ENCODE data around the gene MASP1.
"Not testable (repeated sequence)": the region's sequence is repeated elsewhere in the genome, so short reads cannot be mapped to it uniquely, and the experiment has no call there.

MASP1 gene

GRCh38 chr3:187238835-187239234, 52.7 kb downstream of the MASP1 start:
- not testable (repeated sequence) for H3K27me3 ChIP-seq (ENCODE audit: control insufficient read depth, insufficient read depth, low read length); H3K9me3 ChIP-seq (ENCODE audit: control insufficient read depth, low read depth, low read length); H3K4me3 ChIP-seq (ENCODE audit: low read length); H3K4me1 ChIP-seq (ENCODE audit: control insufficient read depth, low read depth, low read length); H3K9ac ChIP-seq (ENCODE audit: low read length); H3K36me3 ChIP-seq (ENCODE audit: control insufficient read depth, low read depth, low read length); H3K27ac ChIP-seq (ENCODE audit: low read length)

- Histone ChIP-seq H3K4me1 (ENCODE audit: control insufficient read depth, low read depth, low read length) (no peaks in the 10 kb centered on the region), H3K27ac (ENCODE audit: low read length) (no peak overlapping the region), H3K36me3 (ENCODE audit: control insufficient read depth, low read depth, low read length) (no peaks in the 10 kb centered on the region), H3K4me3 (ENCODE audit: low read length) (no peak overlapping the region), H3K9ac (ENCODE audit: low read length) (no peak overlapping the region), H3K27me3 (ENCODE audit: control insufficient read depth, insufficient read depth, low read length) (no peaks in the 10 kb centered on the region), H3K9me3 (ENCODE audit: control insufficient read depth, low read depth, low read length) (no peaks in the 10 kb centered on the region)
Observed at GRCh38 chr3:187238239-187238638, 53.3 kb downstream of the MASP1 start.

GRCh38 chr3:187237741-187238140, 53.8 kb downstream of the MASP1 start:
- no peaks in the 10 kb centered on the region for H3K4me1 ChIP-seq (ENCODE audit: control insufficient read depth, low read depth, low read length)
- H3K27ac ChIP-seq (ENCODE audit: low read length), result no peak overlapping the region
- H3K4me3 ChIP-seq (ENCODE audit: low read length), result no peak overlapping the region
- H3K36me3 ChIP-seq (ENCODE audit: control insufficient read depth, low read depth, low read length), result no peaks in the 10 kb centered on the region
- no peaks in the 10 kb centered on the region for H3K9me3 ChIP-seq (ENCODE audit: control insufficient read depth, low read depth, low read length)
- no peak overlapping the region for H3K9ac ChIP-seq (ENCODE audit: low read length)
- H3K27me3 ChIP-seq (ENCODE audit: control insufficient read depth, insufficient read depth, low read length), result no peaks in the 10 kb centered on the region

- H3K27me3 ChIP-seq (ENCODE audit: control insufficient read depth, insufficient read depth, low read length), result no peaks in the 10 kb centered on the region
- no peak overlapping the region for H3K9ac ChIP-seq (ENCODE audit: low read length)
- H3K4me1 ChIP-seq (ENCODE audit: control insufficient read depth, low read depth, low read length), result no peaks in the 10 kb centered on the region
- no peak overlapping the region for H3K4me3 ChIP-seq (ENCODE audit: low read length)
- no peaks in the 10 kb centered on the region for H3K36me3 ChIP-seq (ENCODE audit: control insufficient read depth, low read depth, low read length)
- H3K9me3 ChIP-seq (ENCODE audit: control insufficient read depth, low read depth, low read length), result no peaks in the 10 kb centered on the region
- H3K27ac ChIP-seq (ENCODE audit: low read length), result no peak overlapping the region
Observed at GRCh38 chr3:187236962-187237361, 54.6 kb downstream of the MASP1 start.

GRCh38 chr3:187230011-187230410, 61.5 kb downstream of the MASP1 start:
- no peaks in the 10 kb centered on the region for H3K4me1 ChIP-seq (ENCODE audit: control insufficient read depth, low read depth, low read length)
- H3K9me3 ChIP-seq (ENCODE audit: control insufficient read depth, low read depth, low read length), result no peaks in the 10 kb centered on the region
- no peak overlapping the region for H3K4me3 ChIP-seq (ENCODE audit: low read length)
- H3K9ac ChIP-seq (ENCODE audit: low read length), result no peak overlapping the region
- no peaks in the 10 kb centered on the region for H3K36me3 ChIP-seq (ENCODE audit: control insufficient read depth, low read depth, low read length)
- no peaks in the 10 kb centered on the region for H3K27me3 ChIP-seq (ENCODE audit: control insufficient read depth, insufficient read depth, low read length)
- no peak overlapping the region for H3K27ac ChIP-seq (ENCODE audit: low read length)

GRCh38 chr3:187228740-187229139, 62.8 kb downstream of the MASP1 start:
- H3K27ac ChIP-seq (ENCODE audit: low read length), result no peak overlapping the region
- H3K4me1 ChIP-seq (ENCODE audit: control insufficient read depth, low read depth, low read length), result no peaks in the 10 kb centered on the region
- H3K27me3 ChIP-seq (ENCODE audit: control insufficient read depth, insufficient read depth, low read length), result no peaks in the 10 kb centered on the region
- H3K36me3 ChIP-seq (ENCODE audit: control insufficient read depth, low read depth, low read length), result no peaks in the 10 kb centered on the region
- H3K4me3 ChIP-seq (ENCODE audit: low read length), result no peak overlapping the region
- no peak overlapping the region for H3K9ac ChIP-seq (ENCODE audit: low read length)
- no peaks in the 10 kb centered on the region for H3K9me3 ChIP-seq (ENCODE audit: control insufficient read depth, low read depth, low read length)

GRCh38 chr3:187227658-187228258, 63.8 kb downstream of the MASP1 start:
- H3K36me3 ChIP-seq (ENCODE audit: control insufficient read depth, low read depth, low read length), result no peaks in the 10 kb centered on the region
- H3K27me3 ChIP-seq (ENCODE audit: control insufficient read depth, insufficient read depth, low read length), result no peaks in the 10 kb centered on the region
- H3K27ac ChIP-seq (ENCODE audit: low read length), result no peak overlapping the region

GRCh38 chr3:187223799-187224198, 67.7 kb downstream of the MASP1 start:
- no peak overlapping the region for H3K27ac ChIP-seq (ENCODE audit: low read length)

More at GRCh38 chr3:187227658-187228258, 63.8 kb downstream of the MASP1 start:
- Histone ChIP-seq H3K4me3 (ENCODE audit: low read length) (no peak overlapping the region), H3K9ac (ENCODE audit: low read length) (no peak overlapping the region), H3K4me1 (ENCODE audit: control insufficient read depth, low read depth, low read length) (no peaks in the 10 kb centered on the region), H3K9me3 (ENCODE audit: control insufficient read depth, low read depth, low read length) (no peaks in the 10 kb centered on the region)

GRCh38 chr3:187222801-187223200, 68.7 kb downstream of the MASP1 start:
- Histone ChIP-seq H3K4me1 (ENCODE audit: control insufficient read depth, low read depth, low read length) (peaks cover 4% of the 10 kb centered on the region), H3K27me3 (ENCODE audit: control insufficient read depth, insufficient read depth, low read length) (no peaks in the 10 kb centered on the region), H3K4me3 (ENCODE audit: low read length) (no peak overlapping the region), H3K9me3 (ENCODE audit: control insufficient read depth, low read depth, low read length) (no peaks in the 10 kb centered on the region), H3K9ac (ENCODE audit: low read length) (no peak overlapping the region), H3K36me3 (ENCODE audit: control insufficient read depth, low read depth, low read length) (no peaks in the 10 kb centered on the region), H3K27ac (ENCODE audit: low read length) (no peak overlapping the region)

More at GRCh38 chr3:187223799-187224198, 67.7 kb downstream of the MASP1 start:
- Histone ChIP-seq H3K4me1 (ENCODE audit: control insufficient read depth, low read depth, low read length) (peaks cover 4% of the 10 kb centered on the region), H3K4me3 (ENCODE audit: low read length) (no peak overlapping the region), H3K9me3 (ENCODE audit: control insufficient read depth, low read depth, low read length) (no peaks in the 10 kb centered on the region), H3K27me3 (ENCODE audit: control insufficient read depth, insufficient read depth, low read length) (no peaks in the 10 kb centered on the region), H3K36me3 (ENCODE audit: control insufficient read depth, low read depth, low read length) (no peaks in the 10 kb centered on the region), H3K9ac (ENCODE audit: low read length) (no peak overlapping the region)

- H3K4me1 ChIP-seq (ENCODE audit: control insufficient read depth, low read depth, low read length), result peaks cover 13% of the 10 kb centered on the region
- no peaks in the 10 kb centered on the region for H3K36me3 ChIP-seq (ENCODE audit: control insufficient read depth, low read depth, low read length)
- H3K9ac ChIP-seq (ENCODE audit: low read length), result no peak overlapping the region
- no peak overlapping the region for H3K4me3 ChIP-seq (ENCODE audit: low read length)
- H3K27ac ChIP-seq (ENCODE audit: low read length), result no peak overlapping the region
- H3K9me3 ChIP-seq (ENCODE audit: control insufficient read depth, low read depth, low read length), result no peaks in the 10 kb centered on the region
- H3K27me3 ChIP-seq (ENCODE audit: control insufficient read depth, insufficient read depth, low read length), result no peaks in the 10 kb centered on the region
Observed at GRCh38 chr3:187215460-187215859, 76.1 kb downstream of the MASP1 start.

GRCh38 chr3:187213616-187214015, 77.9 kb downstream of the MASP1 start:
- H3K9ac ChIP-seq (ENCODE audit: low read length), result no peak overlapping the region
- no peaks in the 10 kb centered on the region for H3K36me3 ChIP-seq (ENCODE audit: control insufficient read depth, low read depth, low read length)
- H3K27me3 ChIP-seq (ENCODE audit: control insufficient read depth, insufficient read depth, low read length), result no peaks in the 10 kb centered on the region
- H3K4me3 ChIP-seq (ENCODE audit: low read length), result no peak overlapping the region
- H3K27ac ChIP-seq (ENCODE audit: low read length), result no peak overlapping the region
- peaks cover 16% of the 10 kb centered on the region for H3K4me1 ChIP-seq (ENCODE audit: control insufficient read depth, low read depth, low read length)
- no peaks in the 10 kb centered on the region for H3K9me3 ChIP-seq (ENCODE audit: control insufficient read depth, low read depth, low read length)

GRCh38 chr3:187212705-187213104, 78.8 kb downstream of the MASP1 start:
- Histone ChIP-seq H3K4me1 (ENCODE audit: control insufficient read depth, low read depth, low read length) (peaks cover 16% of the 10 kb centered on the region), H3K9me3 (ENCODE audit: control insufficient read depth, low read depth, low read length) (no peaks in the 10 kb centered on the region), H3K9ac (ENCODE audit: low read length) (no peak overlapping the region), H3K36me3 (ENCODE audit: control insufficient read depth, low read depth, low read length) (no peaks in the 10 kb centered on the region), H3K4me3 (ENCODE audit: low read length) (no peak overlapping the region), H3K27ac (ENCODE audit: low read length) (no peak overlapping the region), H3K27me3 (ENCODE audit: control insufficient read depth, insufficient read depth, low read length) (no peaks in the 10 kb centered on the region)
